Measurements from ENCODE around the gene SIRT6. TPM values are rescaled to one million over a fixed set of nuclear protein-coding genes. Genes with fewer than 3 reads are reported as not detected.
A peak's percentile ranks its signal among the peaks of the same experiment; 100 is the strongest.
"Not testable (repeated sequence)": the region's sequence is repeated elsewhere in the genome, so short reads cannot be mapped to it uniquely, and the experiment has no call there.

Gene SIRT6
- total RNA-seq, 4 donors from 2014 or later = 141 to 215 (median 194) TPM

- intact Hi-C loops (cut with DNase I; ENCODE audit: low total_unique reads) (loop anchor here (1.0 kb wide), 1 partner anchor 36 kb away; no protein-coding TSS in a partner anchor), in situ Hi-C loops (cut with MboI; ENCODE audit: low pct_ligation_motif_present in 1 of 4, low pct_unique_long_range_greater_than_20kb in 1 of 4, low sequenced_read_pairs in 3 of 4) (loop anchor here in 1 of 4 donors (25.0 kb wide), 1 partner anchor 147 kb away; the partner anchor contains the start of gene EEF2)
- Histone ChIP-seq H3K4me3 (no peak overlapping the region), H3K4me1 (peaks cover 0 to 41% (median 21%) of the 10 kb centered on the region in 4 donors), H3K36me3 (no peaks in the 10 kb centered on the region), H3K27me3 (no peaks in the 10 kb centered on the region), H3K9me3 (no peaks in the 10 kb centered on the region), H3K27ac (no peak overlapping the region)
- no peak for DNase-seq
- WGBS, 2 donors (ENCODE audit: low coverage in 1 of 2) = 36 to 50% methylated on average over 5 to 6 of the region's 6 CpGs
- TF ChIP-seq EP300 (IDR thresholded peaks at IDR 0.05; ENCODE audit: low read depth) (no peak), POLR2A (IDR thresholded peaks at IDR 0.05) (no peak), POLR2AphosphoS5 (IDR thresholded peaks at IDR 0.05) (no peak), CTCF (IDR thresholded peaks at IDR 0.05) (no peak)
Observed at GRCh38 chr19:4134351-4134750, 48.0 kb downstream of the SIRT6 start.

- Histone ChIP-seq H3K9me3 (no peaks in the 10 kb centered on the region), H3K27ac (peak overlapping the region; percentile 81 to 88 (median 84)), H3K36me3 (no peaks in the 10 kb centered on the region), H3K27me3 (no peaks in the 10 kb centered on the region), H3K4me1 (peaks cover 0 to 30% (median 18%) of the 10 kb centered on the region in 4 donors), H3K4me3 (no peak overlapping the region)
- WGBS, 2 donors (ENCODE audit: low coverage in 1 of 2) = 28 to 35% methylated on average over 5 to 8 of the region's 8 CpGs
- DNase-seq = peak; percentile 39
- intact Hi-C loops (cut with DNase I; ENCODE audit: low total_unique reads) = no loop called here
- TF ChIP-seq POLR2AphosphoS5 (IDR thresholded peaks at IDR 0.05) = no peak
- TF ChIP-seq EP300 (IDR thresholded peaks at IDR 0.05; ENCODE audit: low read depth) = no peak
- no peak for TF ChIP-seq CTCF (IDR thresholded peaks at IDR 0.05)
- TF ChIP-seq POLR2A (IDR thresholded peaks at IDR 0.05) = no peak
- in situ Hi-C loops (cut with MboI; ENCODE audit: low pct_ligation_motif_present in 1 of 4, low pct_unique_long_range_greater_than_20kb in 1 of 4, low sequenced_read_pairs in 3 of 4) = loop anchor here in 1 of 4 donors (25.0 kb wide), 1 partner anchor 144 kb away; the partner anchor contains the start of gene EEF2
Observed at GRCh38 chr19:4130744-4131438, 51.5 kb downstream of the SIRT6 start.

- intact Hi-C loops (cut with DNase I; ENCODE audit: low total_unique reads); H3K9me3 ChIP-seq; DNase-seq; H3K36me3 ChIP-seq; H3K27me3 ChIP-seq; H3K4me3 ChIP-seq: not testable (repeated sequence)
- Histone ChIP-seq H3K4me1 (peaks cover 5 to 37% (median 24%) of the 10 kb centered on the region in 4 donors), H3K27ac (peak overlapping the region; percentile 66 to 88 (median 84))
- 60 to 73% methylated on average over 2 to 7 of the region's 7 CpGs for WGBS, 2 donors (ENCODE audit: low coverage in 1 of 2)
- in situ Hi-C loops (cut with MboI; ENCODE audit: low pct_ligation_motif_present in 1 of 4, low pct_unique_long_range_greater_than_20kb in 1 of 4, low sequenced_read_pairs in 3 of 4) = loop anchor here in 1 of 4 donors (25.0 kb wide), 1 partner anchor 142 kb away; the partner anchor contains the start of gene EEF2
Observed at GRCh38 chr19:4129050-4129449, 53.3 kb downstream of the SIRT6 start.

- WGBS, 2 donors (ENCODE audit: low coverage in 1 of 2) = 50 to 52% methylated on average over 1 to 4 of the region's 4 CpGs
- in situ Hi-C loops (cut with MboI; ENCODE audit: low pct_ligation_motif_present in 1 of 4, low pct_unique_long_range_greater_than_20kb in 1 of 4, low sequenced_read_pairs in 3 of 4) = loop anchor here in 1 of 4 donors (25.0 kb wide), 1 partner anchor 140 kb away; the partner anchor contains the start of gene EEF2
- H3K4me3 ChIP-seq; intact Hi-C loops (cut with DNase I; ENCODE audit: low total_unique reads); H3K36me3 ChIP-seq; H3K9me3 ChIP-seq; H3K27me3 ChIP-seq: not testable (repeated sequence)
- DNase-seq = peak; percentile 51
- Histone ChIP-seq H3K4me1 (peaks cover 13 to 45% (median 34%) of the 10 kb centered on the region in 4 donors), H3K27ac (peak overlapping the region; percentile 54 to 75 (median 66))
Observed at GRCh38 chr19:4127322-4127721, 55.0 kb downstream of the SIRT6 start.

GRCh38 chr19:4124638-4125037, 57.7 kb downstream of the SIRT6 start:
- H3K27me3 ChIP-seq = no peaks in the 10 kb centered on the region
- peak overlapping the region; percentile 72 to 92 (median 84) for H3K27ac ChIP-seq
- WGBS, 2 donors (ENCODE audit: low coverage in 1 of 2) = 33 to 48% methylated on average over 6 to 8 of the region's 8 CpGs
- no peak for DNase-seq
- TF ChIP-seq EP300 (IDR thresholded peaks at IDR 0.05; ENCODE audit: low read depth) (no peak), POLR2A (IDR thresholded peaks at IDR 0.05) (no peak), CTCF (IDR thresholded peaks at IDR 0.05) (no peak), POLR2AphosphoS5 (IDR thresholded peaks at IDR 0.05) (no peak)
- intact Hi-C loops (cut with DNase I; ENCODE audit: low total_unique reads) (no loop called here), in situ Hi-C loops (cut with MboI; ENCODE audit: low pct_ligation_motif_present in 1 of 4, low pct_unique_long_range_greater_than_20kb in 1 of 4, low sequenced_read_pairs in 3 of 4) (loop anchor here in 1 of 4 donors (25.0 kb wide), 1 partner anchor 137 kb away; the partner anchor contains the start of gene EEF2)
- no peaks in the 10 kb centered on the region for H3K36me3 ChIP-seq
- peak overlapping the region; percentile 32 to 94 (median 84) for H3K4me3 ChIP-seq
- H3K4me1 ChIP-seq = peaks cover 18 to 36% (median 29%) of the 10 kb centered on the region in 4 donors
- no peaks in the 10 kb centered on the region for H3K9me3 ChIP-seq

All from transverse colon (tissue), 4 donors.